GM12878 (cell line): ENCODE data around the gene ZBTB32. TPM values are rescaled to one million over a fixed set of nuclear protein-coding genes. Genes with fewer than 3 reads are reported as not detected.

Experiments
- ATF2 ChIP-seq: IDR thresholded peaks from 2 replicates; pipeline ENCODE4 v1.6.1; 2012; ENCODE audit warnings: low read length, inconsistent platforms
- BACH1 ChIP-seq: fragments of 450-650 bp; IDR thresholded peaks from 2 replicates; pipeline ENCODE4 v1.6.1; 2017; ENCODE audit warnings: mild to moderate bottlenecking, borderline replicate concordance
- BMI1 ChIP-seq: fragments of 450-650 bp; IDR thresholded peaks from 2 replicates; pipeline ENCODE4 v1.6.1; 2016; ENCODE audit warnings: mild to moderate bottlenecking, moderate library complexity, borderline replicate concordance
- BRCA1 ChIP-seq: IDR thresholded peaks from 2 replicates; pipeline ENCODE4 v1.6.1; 2011; ENCODE audit warnings: low read depth, low read length, improper control_type of control experiment
- EGR1 ChIP-seq, 2 experiments: IDR thresholded peaks; 1 replicate in 1 of 2; 2 replicates in 1 of 2; pipeline ENCODE4 v1.6.1; 2011 to 2012; ENCODE audit warnings: low read depth in 2 of 2, low read length in 2 of 2, borderline replicate concordance in 1 of 2, mild to moderate bottlenecking in 1 of 2, moderate library complexity in 1 of 2
- ESRRA ChIP-seq: IDR thresholded peaks from 2 replicates; pipeline ENCODE4 v1.6.1; 2012; ENCODE audit warnings: mild to moderate bottlenecking, low read length, improper control_type of control experiment
- GABPA ChIP-seq: IDR thresholded peaks from 2 replicates; pipeline ENCODE4 v1.6.1; 2014; ENCODE audit warnings: antibody characterized with exemption, low read depth, mild to moderate bottlenecking, inconsistent platforms
- HDAC2 ChIP-seq: fragments of 200-600 bp; sonication (generic); IDR thresholded peaks from 2 replicates; pipeline ENCODE4 v1.6.1; 2017
- HDGF ChIP-seq: fragments of 450-650 bp; IDR thresholded peaks from 2 replicates; pipeline ENCODE4 v1.6.1; 2016; ENCODE audit warnings: antibody characterized with exemption
- IKZF1 ChIP-seq: fragments of 450-650 bp; conservative IDR thresholded peaks from 2 replicates; pipeline ENCODE4 v1.6.1; 2017; ENCODE audit warnings: antibody characterized with exemption, mild to moderate bottlenecking
- IRF3 ChIP-seq: fragments of 450-650 bp; IDR thresholded peaks from 2 replicates; pipeline ENCODE4 v1.6.1; 2014; ENCODE audit warnings: mild to moderate bottlenecking
- IRF4 ChIP-seq: IDR thresholded peaks from 2 replicates; pipeline ENCODE4 v1.6.1; 2011; ENCODE audit warnings: low read depth, low read length
- JUNB ChIP-seq: IDR thresholded peaks from 2 replicates; pipeline ENCODE4 v1.6.1; 2016; ENCODE audit warnings: antibody characterized with exemption, mild to moderate bottlenecking
- MEF2A ChIP-seq: IDR thresholded peaks from 2 replicates; pipeline ENCODE4 v1.6.1; 2011; ENCODE audit warnings: low read depth, mild to moderate bottlenecking, low read length, moderate library complexity; ENCODE audit not compliant: insufficient read depth
- MYC ChIP-seq: IDR thresholded peaks from 2 replicates; pipeline ENCODE4 v1.6.1; 2011; ENCODE audit warnings: mild to moderate bottlenecking, low read length, moderate library complexity, inconsistent platforms; ENCODE audit not compliant: insufficient read depth, insufficient replicate concordance, insufficient read length, severe bottlenecking
- NFXL1 ChIP-seq: fragments of 450-650 bp; IDR thresholded peaks from 2 replicates; pipeline ENCODE4 v1.6.1; 2017; ENCODE audit warnings: antibody characterized with exemption, mild to moderate bottlenecking, borderline replicate concordance
- NRF1 ChIP-seq: conservative IDR thresholded peaks from 2 replicates; pipeline ENCODE4 v1.6.1; 2011; ENCODE audit warnings: mild to moderate bottlenecking, low read depth, low read length, improper control_type of control experiment
- POLR2A ChIP-seq: IDR thresholded peaks from 2 replicates; pipeline ENCODE4 v1.6.1; 2011; ENCODE audit warnings: low read depth, mild to moderate bottlenecking, low read length
- POU2F2 ChIP-seq: IDR thresholded peaks from 3 replicates; pipeline ENCODE4 v1.6.1; 2011; ENCODE audit warnings: low read depth, mild to moderate bottlenecking, low read length, borderline replicate concordance
- RELB ChIP-seq: fragments of 450-650 bp; IDR thresholded peaks from 2 replicates; pipeline ENCODE4 v1.6.1; 2017; ENCODE audit warnings: low read depth, mild to moderate bottlenecking, moderate library complexity
- SRF ChIP-seq, 2 experiments: IDR thresholded peaks; 2 replicates each; pipeline ENCODE4 v1.6.1; 2011; ENCODE audit warnings: low read depth in 2 of 2, low read length in 2 of 2, mild to moderate bottlenecking in 1 of 2, moderate library complexity in 1 of 2
- STAT1 ChIP-seq: fragments of 450-650 bp; conservative IDR thresholded peaks from 2 replicates; pipeline ENCODE4 v1.6.1; 2014; ENCODE audit warnings: antibody characterized with exemption, mild to moderate bottlenecking
- YBX1 ChIP-seq: fragments of 450-650 bp; IDR thresholded peaks from 2 replicates; pipeline ENCODE4 v1.6.1; 2016; ENCODE audit warnings: antibody characterized with exemption
- ZBTB11 ChIP-seq: fragments of 450-650 bp; formaldehyde crosslinking; IDR thresholded peaks from 2 replicates; pipeline ENCODE4 v1.5.0; 2022; ENCODE audit warnings: mild to moderate bottlenecking, missing genetic modification characterization
- ZNF207 ChIP-seq: fragments of 450-650 bp; IDR thresholded peaks from 2 replicates; pipeline ENCODE4 v1.6.1; 2014; ENCODE audit warnings: antibody characterized with exemption, mild to moderate bottlenecking, borderline replicate concordance
- polyA plus RNA-seq, 11 experiments: library from polyadenylated mRNA; depleted of rRNA in 4 of 11; unstranded in 6 of 11; stranded (reverse) in 5 of 11; fragments of >200 nt; fragmentation: Nextera tagmentation in 4 of 11; fragmentation: Illumina TruSeq in 1 of 11; extraction: Ambion mirVana in 4 of 11; extraction: Trizol in 1 of 11; gene quantifications; 1 replicate in 1 of 11; 2 replicates in 10 of 11; pipeline versions ENCODE4 v1.2.1 to v1.2.3, GENCODE V29; 2011 to 2016; ENCODE audit warnings: inconsistent platforms in 2 of 11, missing spikeins in 2 of 11, low read depth in 1 of 11
- total RNA-seq, 4 experiments: library from RNA; depleted of rRNA in 3 of 4; stranded (reverse); fragments of >200 nt in 3 of 4; fragmentation: Illumina TruSeq in 1 of 4; extraction: Trizol in 1 of 4; gene quantifications; 2 replicates each; pipeline versions ENCODE4 v1.2.1 to v1.2.3, GENCODE V29; 2013 to 2021

ZBTB32 gene
- total and polyA plus RNA-seq, 10 of the 15 experiments (the other 5 are each of a cell fraction or from before 2014, with no cell fraction given) = 1.0 to 46.7 (median 16.0) TPM

DNA sequence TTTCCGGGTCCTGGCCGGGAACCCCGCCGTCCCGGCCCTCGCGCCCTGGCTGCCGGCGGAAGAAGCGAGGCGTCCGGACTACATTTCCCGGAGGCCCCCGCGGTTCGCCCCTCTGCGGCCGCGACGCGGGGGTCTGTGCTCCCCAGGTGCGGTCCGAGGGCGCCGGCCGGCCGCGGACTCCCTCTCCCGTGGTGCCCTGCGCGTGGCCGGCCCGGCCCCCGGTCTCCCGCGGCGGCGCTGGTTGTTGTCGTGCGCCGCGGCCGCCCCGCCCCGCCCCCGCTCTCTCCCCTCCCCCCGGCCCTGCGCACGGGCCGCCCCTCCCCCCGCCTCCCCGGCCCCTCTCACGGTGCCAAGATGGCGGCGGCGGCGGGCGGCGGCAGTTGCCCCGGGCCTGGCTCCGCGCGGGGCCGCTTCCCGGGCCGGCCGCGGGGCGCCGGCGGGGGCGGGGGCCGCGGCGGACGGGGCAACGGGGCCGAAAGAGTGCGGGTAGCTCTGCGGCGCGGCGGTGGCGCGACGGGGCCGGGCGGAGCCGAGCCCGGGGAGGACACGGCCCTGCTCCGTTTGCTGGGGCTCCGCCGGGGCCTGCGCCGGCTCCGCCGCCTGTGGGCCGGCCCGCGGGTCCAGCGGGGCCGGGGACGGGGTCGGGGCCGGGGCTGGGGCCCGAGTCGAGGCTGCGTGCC lies 13.4 kb downstream of the ZBTB32 start, which contains the start of gene KMT2B (continued):
- TF ChIP-seq GABPA = peak; percentile 75; the same call in 1 of the 2 replicates
- TF ChIP-seq SRF (IDR thresholded peaks at IDR 0.05; ENCODE audit: low read depth in 2 of 2, low read length in 2 of 2) = 0 out of 4 replicates have a peak, but pooled peaks of 1 of the 2 experiments have one; percentile 47
- TF ChIP-seq MYC = no peak
- no peak for TF ChIP-seq IRF4
- TF ChIP-seq POU2F2 = no peak
- no peak for TF ChIP-seq ESRRA
- TF ChIP-seq NRF1 = no peak
- TF ChIP-seq NFXL1 = no peak
- no peak for TF ChIP-seq ZNF207
- TF ChIP-seq ZBTB11 = no peak
- peak in 1 of 2 experiments; percentile 77; a peak in 2 of 3 replicates for TF ChIP-seq EGR1 (IDR thresholded peaks at IDR 0.05; ENCODE audit: borderline replicate concordance in 1 of 2, low read depth in 2 of 2, low read length in 2 of 2)
- no peak for TF ChIP-seq BMI1
- TF ChIP-seq BACH1 = peak; percentile 82
- TF ChIP-seq RELB = no peak
- no peak for TF ChIP-seq MEF2A
- TF ChIP-seq IKZF1 = peak; percentile 91
- TF ChIP-seq YBX1 = no peak
- TF ChIP-seq JUNB = no peak
- TF ChIP-seq BRCA1 = no peak
- TF ChIP-seq POLR2A = peak; percentile 26
- no peak for TF ChIP-seq STAT1
- no peak for TF ChIP-seq ATF2
- TF ChIP-seq IRF3 = no peak
- TF ChIP-seq HDGF = no peak
- TF ChIP-seq HDAC2 = no peak
